ENCODE measurements around the gene CHMP5.

The CHMP5 gene

DNA sequence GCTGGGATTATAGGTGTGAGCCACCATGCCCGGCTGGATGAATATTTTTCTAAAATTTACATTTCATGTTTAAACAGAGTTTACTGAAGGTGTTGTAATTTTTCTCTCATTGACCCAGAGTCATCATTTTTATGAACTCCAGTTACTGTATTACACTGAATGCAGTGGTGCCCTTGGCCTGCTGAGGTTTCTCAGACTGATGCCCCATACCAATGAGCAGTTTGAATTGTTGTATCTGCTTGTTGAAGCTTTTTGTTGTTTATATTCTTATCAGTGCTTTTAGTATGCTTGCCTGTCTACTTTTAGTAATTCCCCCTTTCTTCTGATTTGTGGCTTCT, 55.4 kb downstream of the CHMP5 start:
- DNase-seq: no peak

DNA sequence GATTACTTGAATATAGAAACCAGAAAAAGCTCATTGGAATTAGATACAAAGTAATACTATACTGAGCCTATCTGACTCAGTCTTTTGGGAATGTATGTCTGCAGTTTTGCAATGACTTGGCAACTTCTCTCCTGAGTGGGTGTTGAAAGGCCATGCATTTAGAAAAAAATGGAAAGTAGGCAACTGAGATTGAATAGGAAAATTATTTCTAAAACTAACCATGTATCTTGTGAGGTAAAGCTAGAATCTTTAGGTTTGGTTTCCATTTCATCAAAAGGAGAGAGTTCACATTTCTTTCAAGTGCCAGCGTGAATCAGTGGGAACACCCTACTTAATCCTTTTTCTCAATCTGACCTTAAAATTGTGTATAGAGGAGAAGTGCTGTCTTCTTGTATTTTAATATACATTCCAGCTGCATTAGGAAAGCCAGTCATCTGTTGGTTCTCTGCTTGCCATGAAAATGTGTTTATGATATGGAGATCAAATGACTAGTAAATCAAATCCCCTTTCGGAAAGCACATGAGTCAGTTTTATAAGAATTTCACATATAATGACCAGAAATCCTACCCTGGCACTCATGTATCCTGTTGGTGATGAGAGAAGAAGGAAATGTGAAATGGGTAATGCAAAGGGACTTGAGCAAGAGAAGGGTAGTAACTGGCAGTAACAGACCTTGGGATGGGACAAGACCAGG, 55.9 kb downstream of the CHMP5 start:
- DNase-seq: no peak

DNA sequence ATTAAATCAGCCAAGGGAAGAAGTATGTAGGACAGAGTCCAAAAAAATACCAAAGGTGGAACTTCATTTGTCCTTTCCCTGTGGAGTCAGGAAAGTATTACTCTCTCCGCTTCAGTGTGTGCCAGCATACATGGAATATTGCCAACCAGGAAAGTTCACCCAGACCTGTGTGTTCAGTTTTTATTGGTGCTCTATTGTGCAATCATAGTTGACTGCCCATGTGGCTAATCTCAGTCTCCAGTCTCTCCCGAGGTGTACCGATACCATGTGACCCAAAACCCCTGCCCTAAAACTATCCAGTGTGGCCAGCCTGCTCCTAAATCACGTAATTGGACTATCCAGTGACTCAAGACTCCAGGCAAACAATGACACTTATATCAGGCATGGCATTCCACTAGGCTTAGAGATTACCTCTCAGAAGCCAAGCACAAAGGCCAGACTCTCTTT, 64.3 kb downstream of the CHMP5 start:
- DNase-seq: no peak

DNA sequence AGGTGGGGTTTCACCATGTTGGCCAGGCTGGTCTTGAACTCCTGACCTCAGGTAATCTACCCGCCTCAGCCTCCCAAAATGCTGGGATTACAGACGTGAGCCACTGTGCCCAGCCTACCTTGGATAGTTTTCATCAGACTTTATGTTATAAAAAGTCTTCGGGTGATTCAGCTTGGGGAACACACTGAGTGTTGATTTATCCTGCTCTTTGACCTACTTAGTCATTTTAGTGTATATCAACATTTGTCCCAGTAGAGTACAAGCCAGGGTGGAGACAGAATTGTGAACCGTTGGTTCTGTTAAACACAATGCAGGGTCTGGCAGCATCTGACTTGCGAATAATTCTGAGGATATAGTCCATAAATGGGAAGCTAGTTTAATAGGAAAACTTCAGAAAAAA, 65.1 kb downstream of the CHMP5 start:
- no peak for DNase-seq

DNA sequence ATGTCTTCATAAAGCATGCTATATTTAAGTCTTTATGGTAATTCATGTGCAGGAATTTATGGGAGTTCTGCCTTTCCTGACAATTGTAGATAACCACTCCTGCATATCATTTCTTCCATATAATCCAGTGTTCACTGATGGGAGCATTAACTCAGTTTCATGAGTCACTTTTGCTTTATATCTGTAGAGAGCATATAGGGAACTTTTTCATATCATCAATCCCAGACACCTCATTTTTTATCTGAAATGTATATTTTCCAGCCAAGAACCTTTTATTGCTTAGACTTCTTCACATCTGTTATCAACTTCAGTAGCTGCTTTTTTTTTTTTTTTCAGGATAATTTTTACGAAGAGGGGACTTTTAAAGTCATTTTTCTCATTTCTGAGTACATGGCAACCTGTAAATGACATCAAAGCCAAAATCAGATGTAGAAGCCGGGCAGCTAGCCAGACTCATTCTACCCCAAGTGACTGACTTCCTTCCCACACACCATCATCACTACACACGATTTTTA, 66.6 kb downstream of the CHMP5 start:
- no peak for DNase-seq
